H9 (cell line): ENCODE measurements around the gene MED10. TPM values are rescaled to one million over a fixed set of nuclear protein-coding genes. Genes with fewer than 3 reads are reported as not detected.

ENCODE experiments used
- DNase-seq: peaks from one replicate; pipeline ENCODE4 v3.0.0-alpha.2; 2017
- H2AFZ ChIP-seq: one replicate; pipeline ENCODE4 v1.6.1; 2013; ENCODE audit warnings: mild to moderate bottlenecking, low read length, control low read depth, moderate library complexity
- H2AK5ac ChIP-seq: 2 replicates; pipeline ENCODE4 v1.6.1; 2013; ENCODE audit warnings: low read length, control low read depth, mixed read lengths; ENCODE audit not compliant: insufficient read length
- H2BK120ac ChIP-seq: one replicate; pipeline ENCODE4 v1.6.1; 2013; ENCODE audit warnings: low read depth, mild to moderate bottlenecking, low read length, control low read depth, inconsistent platforms; ENCODE audit not compliant: poor library complexity, severe bottlenecking
- H2BK12ac ChIP-seq: 2 replicates; pipeline ENCODE4 v1.6.1; 2013; ENCODE audit warnings: low read length, control low read depth, mixed read lengths, low read depth; ENCODE audit not compliant: insufficient read length
- H2BK15ac ChIP-seq: 2 replicates; pipeline ENCODE4 v1.6.1; 2013; ENCODE audit warnings: low read depth, low read length, control low read depth
- H2BK20ac ChIP-seq: one replicate; pipeline ENCODE4 v1.6.1; 2013; ENCODE audit warnings: low read depth, mild to moderate bottlenecking, low read length, control low read depth, inconsistent platforms; ENCODE audit not compliant: poor library complexity, severe bottlenecking
- H2BK5ac ChIP-seq: 2 replicates; pipeline ENCODE4 v1.6.1; 2013; ENCODE audit warnings: low read length, control low read depth, mixed read lengths; ENCODE audit not compliant: insufficient read length
- H3K14ac ChIP-seq: 2 replicates; pipeline ENCODE4 v1.6.1; 2013; ENCODE audit warnings: low read length, control low read depth; ENCODE audit not compliant: insufficient read depth
- H3K18ac ChIP-seq: 2 replicates; pipeline ENCODE4 v1.6.1; 2013; ENCODE audit warnings: low read depth, mild to moderate bottlenecking, mixed read lengths, low read length, control low read depth; ENCODE audit not compliant: insufficient read length
- H3K23ac ChIP-seq: 2 replicates; pipeline ENCODE4 v1.6.1; 2013; ENCODE audit warnings: low read length, control low read depth, mixed read lengths, low read depth; ENCODE audit not compliant: insufficient read length
- H3K23me2 ChIP-seq: 2 replicates; pipeline ENCODE4 v1.6.1; 2013; ENCODE audit warnings: low read depth, mild to moderate bottlenecking, mixed read lengths, low read length, control low read depth; ENCODE audit not compliant: insufficient read length, poor library complexity, severe bottlenecking
- H3K27ac ChIP-seq: 2 replicates; pipeline ENCODE4 v1.5.1; 2013; ENCODE audit warnings: low read length, control low read depth, mixed read lengths, low read depth; ENCODE audit not compliant: insufficient read length
- H3K27me3 ChIP-seq: 2 replicates; pipeline ENCODE4 v1.6.1; 2013; ENCODE audit warnings: low read length, control low read depth, inconsistent platforms; ENCODE audit not compliant: insufficient read depth
- H3K4ac ChIP-seq: 2 replicates; pipeline ENCODE4 v1.6.1; 2013; ENCODE audit warnings: low read depth, mild to moderate bottlenecking, control low read depth, inconsistent platforms, low read length, moderate library complexity
- H3K4me1 ChIP-seq: 2 replicates; pipeline ENCODE4 v1.6.1; 2013; ENCODE audit warnings: low read length, control low read depth, inconsistent platforms; ENCODE audit not compliant: insufficient read depth
- H3K4me2 ChIP-seq: 2 replicates; pipeline ENCODE4 v1.6.1; 2013; ENCODE audit warnings: low read length, control low read depth, mixed read lengths; ENCODE audit not compliant: insufficient read length, insufficient read depth
- H3K56ac ChIP-seq: 2 replicates; pipeline ENCODE4 v1.6.1; 2013; ENCODE audit warnings: low read depth, mild to moderate bottlenecking, mixed read lengths, low read length, control low read depth; ENCODE audit not compliant: insufficient read length
- H3K79me1 ChIP-seq: 2 replicates; pipeline ENCODE4 v1.6.1; 2013; ENCODE audit warnings: low read depth, mild to moderate bottlenecking, moderate library complexity, low read length, control low read depth, inconsistent platforms; ENCODE audit not compliant: insufficient read depth, poor library complexity, severe bottlenecking
- H3K79me2 ChIP-seq: 2 replicates; pipeline ENCODE4 v1.6.1; 2013; ENCODE audit warnings: low read length, control low read depth, inconsistent platforms; ENCODE audit not compliant: insufficient read depth
- H3K9ac ChIP-seq: 2 replicates; pipeline ENCODE4 v1.6.1; 2013; ENCODE audit warnings: low read length, control low read depth, mixed read lengths; ENCODE audit not compliant: insufficient read length; ENCODE audit errors: extremely low read depth
- H3K9me3 ChIP-seq: one replicate; pipeline ENCODE4 v1.6.1; 2013; ENCODE audit warnings: low read depth, low read length, inconsistent platforms; ENCODE audit not compliant: control insufficient read depth
- H3T11ph ChIP-seq: one replicate; pipeline ENCODE4 v1.6.1; 2013; ENCODE audit warnings: mild to moderate bottlenecking, low read length, control low read depth, inconsistent platforms
- H4K20me1 ChIP-seq: one replicate; pipeline ENCODE4 v1.6.1; 2013; ENCODE audit not compliant: control insufficient read depth, insufficient read length, insufficient read depth
- H4K5ac ChIP-seq: 2 replicates; pipeline ENCODE4 v1.6.1; 2013; ENCODE audit warnings: low read depth, mild to moderate bottlenecking, mixed read lengths, low read length, control low read depth; ENCODE audit not compliant: insufficient read length
- H4K8ac ChIP-seq: replicated peaks from 2 replicates; pipeline ENCODE4 v1.6.1; 2013; ENCODE audit warnings: low read length, control low read depth, mixed read lengths, low read depth; ENCODE audit not compliant: insufficient read length
- H4K91ac ChIP-seq: 2 replicates; pipeline ENCODE4 v1.6.1; 2013; ENCODE audit warnings: low read depth, mild to moderate bottlenecking, moderate library complexity, mixed read lengths, low read length, control low read depth; ENCODE audit not compliant: insufficient read length
- H3K27ac Mint-ChIP-seq, 3 experiments: 2 replicates in 2 of 3; 3 replicates in 1 of 3; pipeline ENCODE4 v1.8.0; 2020 to 2021; ENCODE audit warnings: mixed read lengths in 3 of 3, mild to moderate bottlenecking in 1 of 3, moderate library complexity in 1 of 3
- H3K27me3 Mint-ChIP-seq: 2 replicates; pipeline ENCODE4 v1.8.0; 2021; ENCODE audit warnings: low read depth, mild to moderate bottlenecking, moderate library complexity, mixed read lengths
- H3K36me3 Mint-ChIP-seq, 3 experiments: 2 replicates in 2 of 3; 3 replicates in 1 of 3; pipeline ENCODE4 v1.8.0; 2020 to 2021; ENCODE audit warnings: low read depth in 3 of 3, mixed read lengths in 3 of 3; ENCODE audit not compliant: insufficient read depth in 1 of 3
- H3K4me1 Mint-ChIP-seq, 2 experiments: 2 replicates each; pipeline ENCODE4 v1.8.0; 2020; ENCODE audit warnings: mixed read lengths in 2 of 2
- H3K4me3 Mint-ChIP-seq, 2 experiments: 2 replicates in 1 of 2; 3 replicates in 1 of 2; pipeline ENCODE4 v1.8.0; 2020 to 2021; ENCODE audit warnings: mild to moderate bottlenecking in 2 of 2, mixed read lengths in 2 of 2, moderate library complexity in 1 of 2
- H3K9me3 Mint-ChIP-seq, 2 experiments: 2 replicates in 1 of 2; 3 replicates in 1 of 2; pipeline ENCODE4 v1.8.0; 2020; ENCODE audit warnings: mild to moderate bottlenecking in 2 of 2, mixed read lengths in 2 of 2, moderate library complexity in 1 of 2
- CTCF ChIP-seq: fragments of 200-600 bp; sonication (generic); conservative IDR thresholded peaks from 3 replicates; pipeline ENCODE4 v1.8.0; 2021; ENCODE audit warnings: antibody characterized with exemption, mild to moderate bottlenecking
- WGBS: extraction: QIAGEN DNeasy Blood & Tissue Kit; methylation state at CpG from one replicate; pipeline ENCODE4 v1.1.7; 2013; ENCODE audit warnings: missing lambda C conversion rate, low lambda C conversion rate, mixed read lengths; ENCODE audit not compliant: insufficient read length; ENCODE audit errors: extremely low coverage; 5-methylcytosine and 5-hydroxymethylcytosine counted together
- total RNA-seq: library from RNA; stranded (reverse); gene quantifications from 2 replicates; pipeline ENCODE4 v1.2.1, GENCODE V29; 2021

Gene MED10
- total RNA-seq, 1 experiment from 2014 or later: 35.3 TPM

- Mint-ChIP-seq H3K36me3 (no peaks in the 10 kb centered on the region), H3K4me1 (no peaks in the 10 kb centered on the region), H3K9me3 (peaks cover 3 to 8% of the 10 kb centered on the region in 2 experiments; a peak in 3 of 5 replicates), H3K27me3 (peaks cover 14% of the 10 kb centered on the region), H3K27ac (no peak overlapping the region), H3K4me3 (no peak overlapping the region)
- TF ChIP-seq CTCF: no peak
- Histone ChIP-seq H2BK15ac (no peak overlapping the region), H2BK5ac (no peak overlapping the region), H3K9ac (no peak overlapping the region), H3K9me3 (no peaks in the 10 kb centered on the region), H3T11ph (no peak overlapping the region), H4K5ac (no peak overlapping the region), H2BK120ac (no peak overlapping the region), H2BK20ac (no peak overlapping the region), H3K27ac (no peak overlapping the region), H4K20me1 (no peaks in the 10 kb centered on the region), H3K56ac (no peak overlapping the region), H3K4me1 (no peaks in the 10 kb centered on the region), H3K4me2 (no peak overlapping the region), H3K79me1 (no peaks in the 10 kb centered on the region), H2AFZ (no peak overlapping the region), H3K14ac (no peak overlapping the region), H4K91ac (no peak overlapping the region), H2BK12ac (no peak overlapping the region), H3K4ac (no peak overlapping the region), H3K79me2 (no peaks in the 10 kb centered on the region), H4K8ac (no peak overlapping the region), H3K27me3 (no peaks in the 10 kb centered on the region), H3K23me2 (no peaks in the 10 kb centered on the region), H3K23ac (no peak overlapping the region), H3K18ac (no peak overlapping the region), H2AK5ac (no peak overlapping the region)
- no peak for DNase-seq
- WGBS: no CpG with 5 or more reads among the region's 13 CpGs
Observed at GRCh38 chr5:6399980-6400910, 21.9 kb upstream of the MED10 start.
